SW480 (cell line): Measurements from ENCODE around the gene CCNF.

ENCODE experiments used
- DNase-seq: peaks from one replicate; pipeline ENCODE4 v3.0.0-alpha.2; 2016; ENCODE audit warnings: low spot score

The CCNF gene

GRCh38 chr16:2501946-2502895 lies 73.0 kb downstream of the CCNF start:
- no peak for DNase-seq

GRCh38 chr16:2505695-2506094 lies 76.4 kb downstream of the CCNF start:
- no peak for DNase-seq

GRCh38 chr16:2507052-2507659 lies 77.9 kb downstream of the CCNF start:
- DNase-seq: no peak

- no peak for DNase-seq
Observed at GRCh38 chr16:2507665-2508064, 78.4 kb downstream of the CCNF start.
